IPS-15b (cell line): ENCODE data around the gene ERC2.
"Not testable (repeated sequence)": the region's sequence is repeated elsewhere in the genome, so short reads cannot be mapped to it uniquely, and the experiment has no call there.

Experiments
- H3K27me3 ChIP-seq: one replicate; pipeline ENCODE4 v1.6.1; 2013; ENCODE audit warnings: low read length; ENCODE audit not compliant: control insufficient read depth, insufficient read depth
- H3K36me3 ChIP-seq: one replicate; pipeline ENCODE4 v1.6.1; 2013; ENCODE audit warnings: low read length; ENCODE audit not compliant: control insufficient read depth, insufficient read depth
- H3K4me1 ChIP-seq: one replicate; pipeline ENCODE4 v1.6.1; 2013; ENCODE audit warnings: mild to moderate bottlenecking, low read length; ENCODE audit not compliant: control insufficient read depth, insufficient read depth
- H3K4me3 ChIP-seq: one replicate; pipeline ENCODE4 v1.5.1; 2013; ENCODE audit warnings: low read depth, low read length
- H3K9ac ChIP-seq: one replicate; pipeline ENCODE4 v1.6.1; 2013; ENCODE audit warnings: low read depth, mild to moderate bottlenecking, low read length
- H3K9me3 ChIP-seq: one replicate; pipeline ENCODE4 v1.6.1; 2013; ENCODE audit warnings: mild to moderate bottlenecking, low read length; ENCODE audit not compliant: control insufficient read depth, insufficient read depth

Gene ERC2

GRCh38 chr3:56053727-56054126 lies 414.5 kb downstream of the ERC2 start:
- Histone ChIP-seq H3K27me3 (no peaks in the 10 kb centered on the region), H3K9ac (no peak overlapping the region), H3K9me3 (no peaks in the 10 kb centered on the region), H3K36me3 (no peaks in the 10 kb centered on the region), H3K4me1 (peaks cover 34% of the 10 kb centered on the region), H3K4me3 (no peak overlapping the region)

- Histone ChIP-seq H3K4me1 (peaks cover 34% of the 10 kb centered on the region), H3K4me3 (no peak overlapping the region), H3K36me3 (no peaks in the 10 kb centered on the region), H3K9ac (no peak overlapping the region), H3K9me3 (no peaks in the 10 kb centered on the region), H3K27me3 (no peaks in the 10 kb centered on the region)
Observed at GRCh38 chr3:56052188-56052587, 416.1 kb downstream of the ERC2 start.

- H3K36me3 ChIP-seq: no peaks in the 10 kb centered on the region
- H3K9ac ChIP-seq: no peak overlapping the region
- H3K27me3 ChIP-seq: no peaks in the 10 kb centered on the region
- H3K9me3 ChIP-seq: no peaks in the 10 kb centered on the region
- peaks cover 34% of the 10 kb centered on the region for H3K4me1 ChIP-seq
- H3K4me3 ChIP-seq: no peak overlapping the region
Observed at GRCh38 chr3:56051052-56051451, 417.2 kb downstream of the ERC2 start.

- H3K4me3 ChIP-seq: no peak overlapping the region
- H3K9me3 ChIP-seq: no peaks in the 10 kb centered on the region
- peaks cover 21% of the 10 kb centered on the region for H3K4me1 ChIP-seq
- no peak overlapping the region for H3K9ac ChIP-seq
- no peaks in the 10 kb centered on the region for H3K27me3 ChIP-seq
- no peaks in the 10 kb centered on the region for H3K36me3 ChIP-seq
Observed at GRCh38 chr3:56048946-56049345, 419.3 kb downstream of the ERC2 start.

GRCh38 chr3:56048331-56048730 lies 419.9 kb downstream of the ERC2 start:
- no peak overlapping the region for H3K9ac ChIP-seq
- H3K4me3 ChIP-seq: no peak overlapping the region
- no peaks in the 10 kb centered on the region for H3K27me3 ChIP-seq
- no peaks in the 10 kb centered on the region for H3K9me3 ChIP-seq
- H3K36me3 ChIP-seq: no peaks in the 10 kb centered on the region
- H3K4me1 ChIP-seq: peaks cover 17% of the 10 kb centered on the region

- no peaks in the 10 kb centered on the region for H3K9me3 ChIP-seq
- no peak overlapping the region for H3K9ac ChIP-seq
- H3K4me1 ChIP-seq: peaks cover 6% of the 10 kb centered on the region
- no peaks in the 10 kb centered on the region for H3K27me3 ChIP-seq
- no peak overlapping the region for H3K4me3 ChIP-seq
- no peaks in the 10 kb centered on the region for H3K36me3 ChIP-seq
Observed at GRCh38 chr3:56042326-56042951, 425.8 kb downstream of the ERC2 start.

- H3K36me3 ChIP-seq: no peaks in the 10 kb centered on the region
Observed at GRCh38 chr3:56025326-56025725, 442.9 kb downstream of the ERC2 start.

GRCh38 chr3:56023546-56023945 lies 444.7 kb downstream of the ERC2 start:
- Histone ChIP-seq H3K4me1 (peaks cover 3% of the 10 kb centered on the region), H3K27me3 (no peaks in the 10 kb centered on the region), H3K4me3 (no peak overlapping the region), H3K9me3 (no peaks in the 10 kb centered on the region), H3K36me3 (no peaks in the 10 kb centered on the region), H3K9ac (no peak overlapping the region)

More at GRCh38 chr3:56025326-56025725, 442.9 kb downstream of the ERC2 start:
- Histone ChIP-seq H3K9ac (no peak overlapping the region), H3K27me3 (no peaks in the 10 kb centered on the region), H3K4me3 (no peak overlapping the region), H3K9me3 (no peaks in the 10 kb centered on the region), H3K4me1 (no peaks in the 10 kb centered on the region)

GRCh38 chr3:56022619-56023018 lies 445.6 kb downstream of the ERC2 start:
- H3K9ac ChIP-seq: no peak overlapping the region
- H3K9me3 ChIP-seq: no peaks in the 10 kb centered on the region
- H3K4me1 ChIP-seq: peaks cover 3% of the 10 kb centered on the region
- H3K36me3 ChIP-seq: no peaks in the 10 kb centered on the region
- no peaks in the 10 kb centered on the region for H3K27me3 ChIP-seq
- H3K4me3 ChIP-seq: no peak overlapping the region

GRCh38 chr3:56019490-56020146 lies 448.6 kb downstream of the ERC2 start:
- no peak overlapping the region for H3K4me3 ChIP-seq
- H3K36me3 ChIP-seq: no peaks in the 10 kb centered on the region
- no peak overlapping the region for H3K9ac ChIP-seq
- H3K27me3 ChIP-seq: no peaks in the 10 kb centered on the region
- H3K9me3 ChIP-seq: no peaks in the 10 kb centered on the region
- H3K4me1 ChIP-seq: peaks cover 3% of the 10 kb centered on the region

GRCh38 chr3:56015374-56015773 lies 452.9 kb downstream of the ERC2 start:
- not testable (repeated sequence) for H3K9me3 ChIP-seq, H3K27me3 ChIP-seq, H3K9ac ChIP-seq, H3K4me3 ChIP-seq, H3K4me1 ChIP-seq, H3K36me3 ChIP-seq

GRCh38 chr3:56012721-56013120 lies 455.5 kb downstream of the ERC2 start:
- H3K9ac ChIP-seq: no peak overlapping the region
- no peaks in the 10 kb centered on the region for H3K27me3 ChIP-seq
- no peak overlapping the region for H3K4me3 ChIP-seq

More at GRCh38 chr3:56012721-56013120, 455.5 kb downstream of the ERC2 start:
- Histone ChIP-seq H3K9me3 (no peaks in the 10 kb centered on the region), H3K4me1 (no peaks in the 10 kb centered on the region), H3K36me3 (no peaks in the 10 kb centered on the region)
